Renal cortical epithelial cell (primary cell): Measurements from ENCODE around the gene APOL4. TPM values are rescaled to one million over a fixed set of nuclear protein-coding genes. Genes with fewer than 3 reads are reported as not detected.
"Not testable (repeated sequence)": the region's sequence is repeated elsewhere in the genome, so short reads cannot be mapped to it uniquely, and the experiment has no call there.

Experiments
- DNase-seq: peaks from one replicate; pipeline ENCODE4 v3.0.0-alpha.2; 2011; ENCODE audit warnings: low read depth
- total RNA-seq: library from RNA; depleted of rRNA; stranded (reverse); fragments of >200 nt; gene quantifications from 2 replicates; pipeline ENCODE4 v1.2.3, GENCODE V29; 2014

Gene APOL4
- total RNA-seq, 1 donor from 2014 or later, result not detected

GRCh38 chr22:36208162-36208765 lies 6.7 kb upstream of the APOL4 start:
- peak; percentile 34 for DNase-seq

GRCh38 chr22:36206255-36206654 lies 4.6 kb upstream of the APOL4 start:
- no peak for DNase-seq

GRCh38 chr22:36205573-36205972 lies 4.0 kb upstream of the APOL4 start:
- DNase-seq, result not testable (repeated sequence)

GRCh38 chr22:36204632-36205015 lies 3.0 kb upstream of the APOL4 start:
- no peak for DNase-seq

- DNase-seq, result no peak
These were observed 2.5 kb upstream of the APOL4 start for GRCh38 chr22:36204001-36204631.

GRCh38 chr22:36203441-36203840 lies 1.8 kb upstream of the APOL4 start:
- not testable (repeated sequence) for DNase-seq

- peak; percentile 27 for DNase-seq
These were observed 1.3 kb upstream of the APOL4 start for GRCh38 chr22:36202906-36203305.

- not testable (repeated sequence) for DNase-seq
These were observed 584 bp downstream of the APOL4 start for GRCh38 chr22:36201025-36201424.

GRCh38 chr22:36199001-36199551 lies 2.5 kb downstream of the APOL4 start:
- DNase-seq, result no peak

- DNase-seq, result no peak
These were observed 3.1 kb downstream of the APOL4 start for GRCh38 chr22:36198536-36198935.

- peak; percentile 26 for DNase-seq
These were observed 4.0 kb downstream of the APOL4 start for GRCh38 chr22:36197514-36198146.

GRCh38 chr22:36197065-36197440 lies 4.6 kb downstream of the APOL4 start:
- DNase-seq, result no peak

GRCh38 chr22:36196254-36197064 lies 5.2 kb downstream of the APOL4 start:
- DNase-seq, result no peak

- peak; percentile 72 for DNase-seq
These were observed 6.6 kb downstream of the APOL4 start for GRCh38 chr22:36194971-36195370.

- DNase-seq, result no peak
These were observed 7.2 kb downstream of the APOL4 start for GRCh38 chr22:36194385-36194784.

GRCh38 chr22:36193577-36193976 lies 8.0 kb downstream of the APOL4 start:
- no peak for DNase-seq

GRCh38 chr22:36193171-36193570 lies 8.4 kb downstream of the APOL4 start:
- DNase-seq, result no peak

GRCh38 chr22:36192542-36192941 lies 9.1 kb downstream of the APOL4 start:
- peak; percentile 34 for DNase-seq

- DNase-seq, result no peak
These were observed 10.3 kb downstream of the APOL4 start for GRCh38 chr22:36191106-36191836.

- not testable (repeated sequence) for DNase-seq
These were observed 13.7 kb downstream of the APOL4 start for GRCh38 chr22:36187862-36188261.

GRCh38 chr22:36185828-36186624 lies 15.6 kb downstream of the APOL4 start:
- DNase-seq, result no peak
